LNCaP clone FGC (cell line): ENCODE data around the gene CYP2A6.
"Not testable (repeated sequence)": the region's sequence is repeated elsewhere in the genome, so short reads cannot be mapped to it uniquely, and the experiment has no call there.

Experiments used
- DNase-seq: peaks from one replicate; pipeline ENCODE4 v3.0.0-alpha.2; 2011; ENCODE audit warnings: low read depth
- H3K4me3 ChIP-seq: 2 replicates; pipeline ENCODE4 v1.5.1; 2011; ENCODE audit warnings: mild to moderate bottlenecking, low read depth, low read length, control low read depth
- TF ChIP-seq, protein P1 (sequence below): IDR thresholded peaks from 2 replicates; pipeline ENCODE4 v1.5.1; 2012; ENCODE audit warnings: mild to moderate bottlenecking; ENCODE audit not compliant: control insufficient read depth, insufficient read depth; ENCODE audit errors: extremely low read depth

CYP2A6 gene

DNA sequence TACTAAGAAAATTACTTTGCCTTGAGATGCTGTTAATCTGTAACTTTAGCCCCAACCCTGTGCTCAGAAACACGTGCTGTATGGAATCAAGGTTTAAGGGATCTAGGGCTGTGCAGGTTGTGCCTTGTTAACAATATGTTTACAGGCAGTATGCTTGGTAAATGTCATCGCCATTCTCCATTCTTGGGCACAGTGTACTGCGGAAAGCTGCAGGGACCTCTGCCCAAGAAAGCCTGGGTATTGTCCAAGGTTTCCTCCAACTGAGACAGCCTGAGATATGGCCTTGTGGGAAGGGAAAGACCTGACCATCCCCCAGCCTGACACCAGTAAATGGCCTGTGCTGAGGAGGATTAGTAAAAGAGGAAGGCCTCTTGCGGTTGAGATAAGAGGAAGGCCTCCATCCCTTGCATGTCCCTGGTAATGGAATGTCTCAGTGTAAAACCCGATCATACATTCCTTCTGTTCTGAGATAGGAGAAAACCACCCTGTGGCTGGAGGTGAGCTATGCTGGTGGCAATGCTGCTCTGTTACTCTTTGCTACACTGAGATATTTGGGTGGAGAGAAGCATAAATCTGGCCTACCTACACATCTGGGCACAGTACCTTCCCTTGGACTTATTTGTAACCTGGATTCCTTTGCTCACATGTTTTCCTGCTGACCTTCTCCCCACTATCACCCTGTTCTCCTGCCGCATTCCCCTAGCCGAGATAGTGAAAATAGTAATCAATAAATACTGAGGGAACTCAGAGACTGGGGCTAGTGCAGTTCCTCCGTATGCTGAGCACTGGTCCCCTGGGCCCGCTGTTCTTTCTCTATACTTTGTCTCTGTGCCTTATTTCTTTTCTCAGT lies 27.3 kb downstream of the CYP2A6 start:
- H3K4me3 ChIP-seq, DNase-seq: not testable (repeated sequence)

- no peak for DNase-seq
- TF ChIP-seq, protein P1, sequence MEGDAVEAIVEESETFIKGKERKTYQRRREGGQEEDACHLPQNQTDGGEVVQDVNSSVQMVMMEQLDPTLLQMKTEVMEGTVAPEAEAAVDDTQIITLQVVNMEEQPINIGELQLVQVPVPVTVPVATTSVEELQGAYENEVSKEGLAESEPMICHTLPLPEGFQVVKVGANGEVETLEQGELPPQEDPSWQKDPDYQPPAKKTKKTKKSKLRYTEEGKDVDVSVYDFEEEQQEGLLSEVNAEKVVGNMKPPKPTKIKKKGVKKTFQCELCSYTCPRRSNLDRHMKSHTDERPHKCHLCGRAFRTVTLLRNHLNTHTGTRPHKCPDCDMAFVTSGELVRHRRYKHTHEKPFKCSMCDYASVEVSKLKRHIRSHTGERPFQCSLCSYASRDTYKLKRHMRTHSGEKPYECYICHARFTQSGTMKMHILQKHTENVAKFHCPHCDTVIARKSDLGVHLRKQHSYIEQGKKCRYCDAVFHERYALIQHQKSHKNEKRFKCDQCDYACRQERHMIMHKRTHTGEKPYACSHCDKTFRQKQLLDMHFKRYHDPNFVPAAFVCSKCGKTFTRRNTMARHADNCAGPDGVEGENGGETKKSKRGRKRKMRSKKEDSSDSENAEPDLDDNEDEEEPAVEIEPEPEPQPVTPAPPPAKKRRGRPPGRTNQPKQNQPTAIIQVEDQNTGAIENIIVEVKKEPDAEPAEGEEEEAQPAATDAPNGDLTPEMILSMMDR, result no peak
Observed at GRCh38 chr19:40822161-40822560, 28.1 kb downstream of the CYP2A6 start.

GRCh38 chr19:40819479-40820234 lies 30.6 kb downstream of the CYP2A6 start:
- DNase-seq, H3K4me3 ChIP-seq: not testable (repeated sequence)
- TF ChIP-seq, protein P1, result peak; percentile 32

More at GRCh38 chr19:40822161-40822560, 28.1 kb downstream of the CYP2A6 start:
- H3K4me3 ChIP-seq, result no peak overlapping the region

- not testable (repeated sequence) for DNase-seq, H3K4me3 ChIP-seq
Observed at GRCh38 chr19:40818480-40819399, 31.5 kb downstream of the CYP2A6 start.

DNA sequence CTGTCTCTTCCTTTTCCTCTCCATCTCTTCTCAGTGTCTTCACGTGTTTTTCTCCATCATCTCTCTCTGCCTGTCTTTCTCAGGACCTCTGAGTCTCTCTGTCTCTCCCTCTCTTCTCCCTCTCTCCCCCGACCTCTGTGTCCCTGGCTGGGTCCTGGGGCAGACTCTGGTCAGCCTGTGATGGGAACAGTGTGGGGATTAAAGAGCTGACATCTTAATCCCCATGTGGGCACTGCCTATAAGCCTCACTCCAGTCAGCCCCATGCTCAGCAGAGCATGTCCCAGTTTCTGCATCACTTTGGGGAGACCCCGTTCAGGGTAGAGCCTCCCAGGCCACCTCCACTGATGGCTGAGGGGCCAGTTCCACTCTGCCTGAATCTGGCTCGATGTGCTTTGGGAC lies 35.0 kb downstream of the CYP2A6 start:
- DNase-seq, result no peak
- no peak overlapping the region for H3K4me3 ChIP-seq
- TF ChIP-seq, protein P1, result no peak

- no peak for DNase-seq
- no peak overlapping the region for H3K4me3 ChIP-seq
- TF ChIP-seq, protein P1, result no peak
Observed at GRCh38 chr19:40813182-40813581, 37.1 kb downstream of the CYP2A6 start.

- DNase-seq, result not testable (repeated sequence)
Observed at GRCh38 chr19:40812571-40812970, 37.7 kb downstream of the CYP2A6 start.

More at GRCh38 chr19:40812571-40812970, 37.7 kb downstream of the CYP2A6 start:
- not testable (repeated sequence) for H3K4me3 ChIP-seq
